Cerebellar nuclear complex (tissue), 1 donor: Measurements from ENCODE around the gene KCNQ1.
"Not testable (repeated sequence)": the region's sequence is repeated elsewhere in the genome, so short reads cannot be mapped to it uniquely, and the experiment has no call there.

Source experiments
- DNase-seq, 2 experiments: peaks; one replicate each; lab custom pipeline; 2025; lab: John Stamatoyannopoulos, UW

The KCNQ1 gene

GRCh38 chr11:2472428-2473186 lies 27.8 kb downstream of the KCNQ1 start:
- no peak for DNase-seq

GRCh38 chr11:2473361-2474058 lies 28.7 kb downstream of the KCNQ1 start:
- DNase-seq = no peak

- DNase-seq = no peak
Observed at GRCh38 chr11:2474059-2474901, 29.5 kb downstream of the KCNQ1 start.

DNA sequence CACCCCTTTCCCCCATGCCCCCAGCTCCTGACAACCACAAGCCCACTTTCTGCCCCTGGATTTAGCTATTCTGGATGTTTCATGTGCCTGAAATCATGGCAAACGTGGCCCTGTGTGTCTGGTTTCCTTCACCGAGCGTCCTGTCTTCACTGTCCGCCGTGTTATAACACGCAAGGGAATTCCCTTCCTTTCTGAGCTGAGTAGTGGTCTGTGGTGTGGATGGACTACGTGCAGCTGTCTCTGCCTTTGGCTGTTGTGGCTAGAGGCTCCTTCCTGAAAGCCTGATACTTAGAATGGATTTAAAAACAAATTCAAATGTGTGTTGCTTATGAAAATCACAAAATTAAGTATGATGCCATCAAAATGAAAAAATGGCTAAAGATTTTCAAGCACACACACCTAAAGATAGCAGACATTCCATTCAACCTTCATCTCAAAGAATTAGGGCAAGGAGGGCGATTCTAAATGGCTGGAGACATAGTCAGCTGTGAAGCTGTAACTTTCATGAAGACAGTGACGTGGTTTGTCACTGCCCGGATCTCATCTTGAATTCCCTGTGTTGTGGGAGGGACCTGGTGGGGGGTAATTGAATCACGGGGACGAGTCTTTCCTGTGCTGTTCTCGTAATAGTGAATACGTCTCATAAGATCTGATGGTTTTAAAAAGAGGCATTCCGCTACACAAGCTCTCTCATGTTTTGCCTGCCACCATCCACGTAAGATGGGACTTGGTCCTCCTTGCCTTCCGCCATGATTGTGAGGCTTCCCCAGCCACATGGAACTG lies 30.5 kb downstream of the KCNQ1 start:
- DNase-seq = no peak

GRCh38 chr11:2477254-2477653 lies 32.4 kb downstream of the KCNQ1 start:
- DNase-seq = no peak

- DNase-seq = no peak
Observed at GRCh38 chr11:2477936-2478335, 33.1 kb downstream of the KCNQ1 start.

GRCh38 chr11:2480067-2480873 lies 35.5 kb downstream of the KCNQ1 start:
- not testable (repeated sequence) for DNase-seq

- no peak for DNase-seq
Observed at GRCh38 chr11:2480874-2481220, 36.0 kb downstream of the KCNQ1 start.

DNA sequence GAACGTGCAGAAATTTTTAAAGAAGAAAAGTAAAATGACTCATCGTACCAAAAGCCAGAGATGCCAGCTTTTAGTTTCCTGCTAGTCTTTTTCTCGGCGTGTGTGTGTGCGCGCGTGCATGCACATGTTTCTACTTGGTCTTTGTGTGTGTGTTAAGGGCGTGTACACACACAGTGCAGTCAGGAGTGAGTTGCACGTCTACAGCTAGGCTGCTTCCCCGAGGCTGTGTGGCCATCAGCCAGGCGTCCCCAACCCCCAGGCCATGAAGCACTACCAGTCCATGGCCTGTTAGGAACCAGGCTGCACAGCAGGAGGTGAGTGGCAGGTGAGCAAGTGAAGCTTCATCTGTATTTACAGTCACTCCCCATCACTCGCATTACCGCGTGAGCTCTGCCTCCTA lies 36.4 kb downstream of the KCNQ1 start:
- DNase-seq = no peak

DNA sequence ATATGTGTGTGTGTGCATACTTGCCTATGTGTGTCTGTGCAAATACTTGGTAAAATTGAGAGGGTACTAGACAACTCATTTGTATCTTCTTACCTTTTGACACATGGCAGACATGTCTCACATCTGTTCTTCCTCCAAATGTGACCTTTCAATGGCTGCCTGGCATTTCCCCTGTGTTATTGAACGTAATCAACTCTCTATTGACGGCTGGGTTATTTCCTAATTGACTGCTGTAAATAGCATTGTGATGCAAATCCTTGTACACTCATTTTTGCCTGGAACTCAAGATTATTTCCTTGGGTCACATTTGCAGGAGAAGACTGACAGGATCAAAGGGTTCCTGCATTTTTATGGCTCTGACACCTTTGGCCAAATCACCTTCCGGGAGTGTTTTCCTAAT lies 37.4 kb downstream of the KCNQ1 start:
- DNase-seq = no peak

- DNase-seq = no peak
Observed at GRCh38 chr11:2482745-2483144, 37.9 kb downstream of the KCNQ1 start.

- DNase-seq = no peak
Observed at GRCh38 chr11:2483426-2483825, 38.6 kb downstream of the KCNQ1 start.

DNA sequence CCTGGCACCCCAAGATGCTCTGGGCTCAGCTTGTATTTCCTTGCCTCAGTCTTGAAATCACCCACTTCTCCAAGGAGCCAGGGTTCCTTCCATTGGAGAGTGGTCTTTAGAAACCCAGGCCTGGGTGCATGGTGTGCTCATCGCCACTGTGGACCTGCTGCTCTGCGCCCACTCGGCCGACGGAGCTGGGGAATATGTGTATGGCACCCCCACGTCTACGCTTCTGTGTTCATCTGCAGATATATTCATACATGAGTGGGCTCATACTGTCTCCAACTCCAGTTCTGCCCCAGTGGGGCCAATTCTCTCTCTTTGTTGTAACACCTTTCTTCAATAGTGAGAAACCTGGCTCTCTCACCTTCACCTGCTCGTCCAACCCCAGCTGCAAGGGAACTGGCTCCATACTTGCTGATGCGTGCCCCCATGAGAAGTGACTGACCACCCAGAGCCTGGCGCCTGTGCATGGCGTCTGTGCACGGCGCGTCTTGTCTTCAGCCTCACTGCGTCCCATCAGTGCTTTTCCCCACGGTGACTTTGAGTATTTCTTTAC lies 39.8 kb downstream of the KCNQ1 start:
- no peak for DNase-seq

DNA sequence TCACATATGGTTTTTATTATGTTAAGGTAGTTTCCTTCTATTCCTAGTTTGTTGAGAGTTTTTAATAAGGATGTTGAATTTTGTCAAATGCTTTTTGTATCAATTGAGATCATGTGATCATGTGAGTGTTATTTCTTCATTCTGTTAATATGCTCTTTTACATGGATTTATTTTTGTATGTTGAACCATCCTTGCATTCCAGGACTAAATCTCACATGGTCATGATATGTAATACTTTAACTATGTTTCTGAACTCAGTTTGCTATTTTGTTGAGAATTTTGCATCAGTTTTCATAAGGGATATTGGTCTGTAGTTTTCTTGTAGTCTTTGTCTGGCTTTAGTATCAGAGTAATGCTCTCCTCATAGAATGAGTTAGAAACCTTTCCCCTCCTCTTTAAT lies 43.2 kb downstream of the KCNQ1 start:
- DNase-seq = no peak

DNA sequence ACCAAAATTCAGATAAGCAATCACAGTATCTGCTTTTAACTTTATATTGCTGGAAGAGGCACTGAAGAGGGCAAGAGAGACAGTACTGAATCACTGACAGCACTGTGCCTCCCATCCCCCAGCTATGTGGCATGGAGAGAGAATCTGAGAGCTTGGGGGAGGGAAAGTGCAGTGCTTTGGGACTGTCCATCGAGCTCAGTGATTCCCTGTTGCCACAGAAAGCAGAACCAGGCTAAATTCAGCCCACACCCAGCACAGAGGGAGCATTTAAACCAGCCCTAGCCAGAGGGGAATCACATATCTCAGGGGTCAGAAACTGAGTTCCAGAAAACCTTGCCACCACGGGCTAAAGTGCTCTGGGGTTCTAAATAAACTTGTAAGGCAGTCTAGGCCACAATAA lies 44.3 kb downstream of the KCNQ1 start:
- no peak for DNase-seq

GRCh38 chr11:2497951-2498350 lies 53.1 kb downstream of the KCNQ1 start:
- DNase-seq = not testable (repeated sequence)

DNA sequence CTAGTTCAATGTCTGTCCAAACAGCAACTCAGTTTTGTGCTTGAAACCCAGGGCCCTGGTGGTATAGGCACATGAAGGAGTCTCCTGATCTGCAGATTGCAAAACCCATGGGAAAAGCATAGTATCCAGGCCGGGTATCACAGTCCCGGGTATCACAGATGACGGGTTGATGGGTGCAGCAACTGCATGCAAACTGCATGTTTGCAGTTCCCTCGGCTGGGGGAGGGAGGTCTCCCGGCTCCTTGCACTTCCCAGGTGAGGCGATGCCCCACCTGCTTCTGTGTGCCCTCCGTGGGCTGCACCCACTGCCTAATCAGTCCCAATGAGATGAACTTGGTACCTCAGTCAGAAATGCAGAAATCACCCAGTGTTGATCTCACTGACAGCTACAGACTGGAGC lies 53.9 kb downstream of the KCNQ1 start:
- no peak for DNase-seq

DNA sequence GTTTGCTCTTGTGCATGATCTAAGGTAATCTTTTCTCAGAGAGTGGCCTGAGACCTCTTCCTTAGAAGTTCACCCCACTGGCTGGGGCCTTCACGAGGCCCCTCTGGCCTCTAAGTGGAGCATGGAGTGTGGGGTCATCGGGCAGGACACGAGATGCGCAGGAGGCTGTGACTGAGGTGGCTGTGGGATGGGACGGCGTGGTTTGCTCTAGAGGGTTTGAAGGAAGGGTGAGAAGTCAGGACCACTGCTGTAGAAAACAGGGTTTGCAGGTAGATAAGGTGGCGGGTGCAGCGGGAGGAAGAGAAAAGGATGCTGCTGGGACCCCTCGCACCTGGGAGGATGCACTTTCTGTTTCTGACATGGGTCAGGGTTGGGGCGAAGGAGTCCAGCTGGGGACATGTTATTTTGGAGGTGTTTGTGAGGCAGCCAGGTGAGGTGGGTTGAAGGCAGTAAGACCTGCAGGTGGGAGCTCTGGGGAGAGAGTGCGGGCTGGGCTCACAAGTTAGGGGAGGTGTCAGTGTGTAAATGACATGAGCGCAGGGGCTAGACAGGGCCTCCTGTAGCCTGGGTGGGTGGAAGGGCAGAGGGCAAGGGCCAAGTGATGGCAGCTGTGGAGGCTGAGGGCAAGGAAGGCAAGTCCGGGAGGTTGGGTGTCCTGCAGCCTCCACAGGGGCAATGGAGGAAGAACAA lies 62.5 kb downstream of the KCNQ1 start:
- DNase-seq = no peak

GRCh38 chr11:2507945-2508749 lies 63.3 kb downstream of the KCNQ1 start:
- no peak for DNase-seq
